ENCODE data around the gene DIPK1B. TPM values are rescaled to one million over a fixed set of nuclear protein-coding genes. Genes with fewer than 3 reads are reported as not detected.
A peak's percentile ranks its signal among the peaks of the same experiment; 100 is the strongest.

Gene DIPK1B
- total RNA-seq, 1 donor from 2014 or later, result 172 TPM

- peak; percentile 91 for DNase-seq
These were observed 39.0 kb upstream of the DIPK1B start for GRCh38 chr9:136673088-136673974.

- no peak for DNase-seq
These were observed 38.2 kb upstream of the DIPK1B start for GRCh38 chr9:136673975-136674785.

GRCh38 chr9:136674786-136675349 is 37.5 kb upstream of the DIPK1B start:
- peak; percentile 96 for DNase-seq

GRCh38 chr9:136675477-136676296 is 36.7 kb upstream of the DIPK1B start:
- peak; percentile 80 for DNase-seq

GRCh38 chr9:136676297-136676794 is 36.0 kb upstream of the DIPK1B start:
- DNase-seq, result no peak

GRCh38 chr9:136676920-136677686 is 35.3 kb upstream of the DIPK1B start:
- no peak for DNase-seq

- DNase-seq, result no peak
These were observed 34.3 kb upstream of the DIPK1B start for GRCh38 chr9:136678034-136678433.

GRCh38 chr9:136678624-136679023 is 33.7 kb upstream of the DIPK1B start:
- DNase-seq, result no peak

GRCh38 chr9:136679431-136679941 is 32.9 kb upstream of the DIPK1B start:
- DNase-seq, result no peak

- DNase-seq, result no peak
These were observed 31.3 kb upstream of the DIPK1B start for GRCh38 chr9:136681029-136681428.

GRCh38 chr9:136681945-136682699 is 30.2 kb upstream of the DIPK1B start:
- no peak for DNase-seq

- no peak for DNase-seq
These were observed 29.7 kb upstream of the DIPK1B start for GRCh38 chr9:136682710-136683109.

- DNase-seq, result no peak
These were observed 29.1 kb upstream of the DIPK1B start for GRCh38 chr9:136683173-136683745.

- DNase-seq, result no peak
These were observed 28.6 kb upstream of the DIPK1B start for GRCh38 chr9:136683755-136684154.

- no peak for DNase-seq
These were observed 28.0 kb upstream of the DIPK1B start for GRCh38 chr9:136684339-136684738.

GRCh38 chr9:136684799-136685198 is 27.6 kb upstream of the DIPK1B start:
- no peak for DNase-seq

- no peak for DNase-seq
These were observed 27.2 kb upstream of the DIPK1B start for GRCh38 chr9:136685216-136685615.

- DNase-seq, result peak; percentile 40
These were observed 26.4 kb upstream of the DIPK1B start for GRCh38 chr9:136685790-136686533.

- DNase-seq, result no peak
These were observed 25.9 kb upstream of the DIPK1B start for GRCh38 chr9:136686534-136686793.
